Epithelial cell of proximal tubule (primary cell): ENCODE data around the gene ACTR5. TPM values are rescaled to one million over a fixed set of nuclear protein-coding genes. Genes with fewer than 3 reads are reported as not detected.

ENCODE experiments used
- DNase-seq: peaks from one replicate; pipeline ENCODE4 v3.0.0-alpha.2; 2011; ENCODE audit warnings: low read depth
- H3K4me3 ChIP-seq: 2 replicates; pipeline ENCODE4 v1.5.1; 2011; ENCODE audit warnings: low read depth, mild to moderate bottlenecking, low read length
- CTCF ChIP-seq: conservative IDR thresholded peaks from 2 replicates; pipeline ENCODE4 v1.5.1; 2012; ENCODE audit warnings: low read depth, mild to moderate bottlenecking, low read length
- total RNA-seq: library from RNA; depleted of rRNA; stranded (reverse); fragments of >200 nt; gene quantifications from 2 replicates; pipeline ENCODE4 v1.2.3, GENCODE V29; 2015

The ACTR5 gene
- total RNA-seq, 1 donor from 2014 or later = 10.0 TPM

DNA sequence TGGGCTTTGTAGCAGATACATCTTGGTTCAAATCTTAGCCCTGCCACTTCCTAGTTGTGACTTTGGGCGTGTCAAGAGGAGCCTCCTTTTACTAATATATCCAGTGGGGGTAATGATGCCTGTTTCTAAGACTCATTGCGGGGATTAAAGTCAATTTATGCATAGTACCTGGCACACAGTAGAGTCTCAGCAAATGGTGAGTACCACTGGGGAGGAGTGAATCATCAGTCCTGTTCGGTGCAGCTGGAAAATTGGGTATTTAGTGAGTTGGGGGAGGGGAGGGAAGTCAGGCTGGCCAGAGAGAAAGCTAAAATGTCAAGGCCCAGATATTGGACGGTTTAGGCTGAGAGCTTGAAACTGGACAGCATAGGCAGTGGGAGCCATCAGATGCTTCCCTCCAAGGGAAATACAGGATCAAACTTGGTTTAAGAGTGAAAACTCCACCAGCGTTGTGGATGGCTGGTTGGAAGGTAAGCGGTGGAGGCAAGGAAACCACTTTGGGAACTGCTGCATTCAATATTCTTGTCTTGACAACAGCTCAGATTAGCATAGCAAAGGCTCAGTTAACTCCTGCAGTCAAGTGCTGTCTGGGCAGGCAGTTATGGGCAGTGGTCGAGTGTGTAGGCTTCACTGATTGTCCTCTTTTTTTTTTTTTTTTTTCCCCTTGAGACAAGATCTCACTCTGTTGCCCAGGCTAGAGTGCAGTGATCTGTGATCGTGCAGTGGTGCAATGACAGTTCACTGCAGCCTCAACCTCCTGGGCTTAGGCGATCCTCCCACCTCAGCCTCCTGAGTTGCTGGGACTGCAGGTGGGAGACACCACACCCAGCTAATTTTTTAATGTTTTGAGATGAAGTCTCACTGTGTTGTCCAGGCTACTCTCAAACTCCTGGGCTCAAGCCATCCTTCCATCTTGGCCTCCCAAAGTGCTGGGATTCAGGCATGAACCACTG lies 70.1 kb downstream of the ACTR5 start:
- no peak for TF ChIP-seq CTCF
- no peak for DNase-seq
- no peak overlapping the region for H3K4me3 ChIP-seq

Other genes with a start within 250 kb of the ACTR5 start
- not detected in 2 replicates for gene ADIG, start 167.3 kb upstream of the ACTR5 start, total RNA-seq
- gene ARHGAP40, start 146.7 kb upstream of the ACTR5 start, total RNA-seq = 1.7 and 5.6 TPM in 2 replicates
- gene SLC32A1, start 24.0 kb upstream of the ACTR5 start, total RNA-seq = not detected in 2 replicates
- gene PPP1R16B, start 57.2 kb downstream of the ACTR5 start, total RNA-seq = not detected in 2 replicates
- 56.7 and 72.8 TPM in 2 replicates for gene FAM83D, start 178.0 kb downstream of the ACTR5 start, total RNA-seq
- gene DHX35, start 213.9 kb downstream of the ACTR5 start, total RNA-seq = 6.1 and 13.8 TPM in 2 replicates